Measurements from ENCODE around the gene LPAR1.

DNA sequence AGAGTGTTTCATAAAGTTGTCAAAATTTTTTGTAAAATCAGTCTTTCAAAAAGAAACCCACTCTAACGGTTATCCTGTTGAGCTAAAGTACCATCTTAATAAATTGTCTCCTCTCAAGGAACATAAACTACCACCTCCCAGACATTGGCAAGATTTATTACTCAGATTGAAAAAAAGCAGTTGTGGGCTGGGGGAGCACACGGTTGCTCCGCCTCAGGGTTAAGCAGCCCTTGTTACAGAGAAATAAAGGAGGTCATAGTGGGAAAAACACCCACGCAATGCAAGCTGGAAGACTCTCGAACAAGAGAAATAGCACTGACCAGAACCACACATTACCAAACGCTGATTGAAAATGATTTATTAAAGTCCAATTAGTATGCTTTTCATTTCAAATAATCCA is 165.3 kb downstream of the LPAR1 start:
- no peak for TF ChIP-seq FOXM1 (IDR thresholded peaks at IDR 0.05; ENCODE audit: borderline replicate concordance)
- TF ChIP-seq ZNF384 (IDR thresholded peaks at IDR 0.05), result no peak
- TF ChIP-seq ARNT (IDR thresholded peaks at IDR 0.05), result no peak
- TF ChIP-seq SUZ12 (IDR thresholded peaks at IDR 0.05), result no peak
- TF ChIP-seq CTBP1 (IDR thresholded peaks at IDR 0.05; ENCODE audit: borderline replicate concordance), result no peak
- no peak for TF ChIP-seq BHLHE40 (IDR thresholded peaks at IDR 0.05; ENCODE audit: borderline replicate concordance)
- TF ChIP-seq ELF4 (IDR thresholded peaks at IDR 0.05), result no peak
- TF ChIP-seq, protein P1, sequence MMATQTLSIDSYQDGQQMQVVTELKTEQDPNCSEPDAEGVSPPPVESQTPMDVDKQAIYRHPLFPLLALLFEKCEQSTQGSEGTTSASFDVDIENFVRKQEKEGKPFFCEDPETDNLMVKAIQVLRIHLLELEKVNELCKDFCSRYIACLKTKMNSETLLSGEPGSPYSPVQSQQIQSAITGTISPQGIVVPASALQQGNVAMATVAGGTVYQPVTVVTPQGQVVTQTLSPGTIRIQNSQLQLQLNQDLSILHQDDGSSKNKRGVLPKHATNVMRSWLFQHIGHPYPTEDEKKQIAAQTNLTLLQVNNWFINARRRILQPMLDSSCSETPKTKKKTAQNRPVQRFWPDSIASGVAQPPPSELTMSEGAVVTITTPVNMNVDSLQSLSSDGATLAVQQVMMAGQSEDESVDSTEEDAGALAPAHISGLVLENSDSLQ (IDR thresholded peaks at IDR 0.05), result no peak
- TF ChIP-seq SP1 (IDR thresholded peaks at IDR 0.05), result no peak
- no peak for TF ChIP-seq NFRKB (IDR thresholded peaks at IDR 0.05)
- TF ChIP-seq FOXA1 (IDR thresholded peaks at IDR 0.05), result no peak
